Dedifferentiated amniotic fluid mesenchymal stem cell (primary cell): ENCODE measurements around the gene GNA12.
"Not testable (repeated sequence)": the region's sequence is repeated elsewhere in the genome, so short reads cannot be mapped to it uniquely, and the experiment has no call there.

ENCODE experiments used
- DNase-seq: peaks from one replicate; pipeline ENCODE4 v3.0.0-alpha.2; 2016; ENCODE audit errors: extremely low spot score

Gene GNA12

GRCh38 chr7:2693420-2694121 lies 150.5 kb downstream of the GNA12 start:
- not testable (repeated sequence) for DNase-seq

- no peak for DNase-seq
Measured at GRCh38 chr7:2692543-2692942, 151.6 kb downstream of the GNA12 start.

GRCh38 chr7:2691932-2692439 lies 152.1 kb downstream of the GNA12 start:
- DNase-seq, result not testable (repeated sequence)

GRCh38 chr7:2691011-2691707 lies 152.9 kb downstream of the GNA12 start:
- no peak for DNase-seq

GRCh38 chr7:2689951-2690705 lies 154.0 kb downstream of the GNA12 start:
- DNase-seq, result peak; percentile 31

- DNase-seq, result no peak
Measured at GRCh38 chr7:2689343-2689847, 154.7 kb downstream of the GNA12 start.

- no peak for DNase-seq
Measured at GRCh38 chr7:2688409-2689342, 155.4 kb downstream of the GNA12 start.

GRCh38 chr7:2687881-2688318 lies 156.2 kb downstream of the GNA12 start, which contains the start of gene AMZ1:
Gene AMZ1, plus strand, starts transcription at chr7:2688202. Its CDS starts 12,250 bp downstream, at chr7:2700452.
- DNase-seq, result peak; percentile 21

- peak; percentile 32 for DNase-seq
Measured at GRCh38 chr7:2687338-2687869, 156.7 kb downstream of the GNA12 start.

GRCh38 chr7:2686101-2686500 lies 158.0 kb downstream of the GNA12 start:
- DNase-seq, result no peak

- DNase-seq, result no peak
Measured at GRCh38 chr7:2684501-2684900, 159.6 kb downstream of the GNA12 start.

GRCh38 chr7:2681929-2682799 lies 161.9 kb downstream of the GNA12 start:
- no peak for DNase-seq

GRCh38 chr7:2680792-2681490 lies 163.2 kb downstream of the GNA12 start:
- DNase-seq, result peak; percentile 56

GRCh38 chr7:2680256-2680655 lies 163.9 kb downstream of the GNA12 start:
- DNase-seq, result no peak

- not testable (repeated sequence) for DNase-seq
Measured at GRCh38 chr7:2679135-2680127, 164.7 kb downstream of the GNA12 start.

GRCh38 chr7:2678454-2678853 lies 165.7 kb downstream of the GNA12 start:
- not testable (repeated sequence) for DNase-seq
